CD4-positive, alpha-beta T cell treated with Interleukin-15 for 4 hours (primary cell): ENCODE results near the gene C5orf15.
"Not testable (repeated sequence)": the region's sequence is repeated elsewhere in the genome, so short reads cannot be mapped to it uniquely, and the experiment has no call there.

Source experiments
- DNase-seq: peaks from one replicate; pipeline ENCODE4 v3.0.0-alpha.2; 2020; ENCODE audit warnings: low spot score

Gene C5orf15

GRCh38 chr5:133994297-133994989 lies 26.0 kb upstream of the C5orf15 start:
- no peak for DNase-seq

- no peak for DNase-seq
These were observed 24.9 kb upstream of the C5orf15 start for GRCh38 chr5:133993185-133993936.

GRCh38 chr5:133992429-133993155 lies 24.2 kb upstream of the C5orf15 start:
- no peak for DNase-seq

GRCh38 chr5:133991171-133991910 lies 22.9 kb upstream of the C5orf15 start:
- DNase-seq, result no peak

- no peak for DNase-seq
These were observed 22.0 kb upstream of the C5orf15 start for GRCh38 chr5:133990396-133990795.

GRCh38 chr5:133985540-133986180 lies 17.2 kb upstream of the C5orf15 start:
- no peak for DNase-seq

GRCh38 chr5:133983674-133984073 lies 15.2 kb upstream of the C5orf15 start:
- DNase-seq, result no peak

GRCh38 chr5:133981714-133982113 lies 13.3 kb upstream of the C5orf15 start:
- DNase-seq, result no peak

- no peak for DNase-seq
These were observed 12.2 kb upstream of the C5orf15 start for GRCh38 chr5:133980652-133981051.

- DNase-seq, result no peak
These were observed 10.5 kb upstream of the C5orf15 start for GRCh38 chr5:133978943-133979342.

GRCh38 chr5:133977858-133978257 lies 9.4 kb upstream of the C5orf15 start:
- no peak for DNase-seq

GRCh38 chr5:133977161-133977787 lies 8.8 kb upstream of the C5orf15 start:
- DNase-seq, result no peak

GRCh38 chr5:133975546-133975945 lies 7.1 kb upstream of the C5orf15 start:
- DNase-seq, result not testable (repeated sequence)

GRCh38 chr5:133974142-133974541 lies 5.7 kb upstream of the C5orf15 start:
- no peak for DNase-seq

GRCh38 chr5:133970325-133970909 lies 2.0 kb upstream of the C5orf15 start:
- DNase-seq, result no peak

- DNase-seq, result no peak
These were observed 1.4 kb upstream of the C5orf15 start for GRCh38 chr5:133969654-133970324.

- peak; percentile 2 for DNase-seq
These were observed 674 bp downstream of the C5orf15 start for GRCh38 chr5:133967698-133968203.

- DNase-seq, result no peak
These were observed 1.3 kb downstream of the C5orf15 start for GRCh38 chr5:133967124-133967523.

GRCh38 chr5:133966090-133966489 lies 2.3 kb downstream of the C5orf15 start:
- DNase-seq, result no peak

- DNase-seq, result no peak
These were observed 4.8 kb downstream of the C5orf15 start for GRCh38 chr5:133963493-133964128.
